ENCODE data around the gene SOWAHA.

GRCh38 chr5:132778856-132779255 lies 34.2 kb upstream of the SOWAHA start:
- TF ChIP-seq CTCF (IDR thresholded peaks at IDR 0.05): no peak
- no peak for TF ChIP-seq POLR2AphosphoS5 (IDR thresholded peaks at IDR 0.05)
- no peak for TF ChIP-seq POLR2A (IDR thresholded peaks at IDR 0.05)
